ENCODE data around the gene TRIM50.
"Not testable (repeated sequence)": the region's sequence is repeated elsewhere in the genome, so short reads cannot be mapped to it uniquely, and the experiment has no call there.

DNA sequence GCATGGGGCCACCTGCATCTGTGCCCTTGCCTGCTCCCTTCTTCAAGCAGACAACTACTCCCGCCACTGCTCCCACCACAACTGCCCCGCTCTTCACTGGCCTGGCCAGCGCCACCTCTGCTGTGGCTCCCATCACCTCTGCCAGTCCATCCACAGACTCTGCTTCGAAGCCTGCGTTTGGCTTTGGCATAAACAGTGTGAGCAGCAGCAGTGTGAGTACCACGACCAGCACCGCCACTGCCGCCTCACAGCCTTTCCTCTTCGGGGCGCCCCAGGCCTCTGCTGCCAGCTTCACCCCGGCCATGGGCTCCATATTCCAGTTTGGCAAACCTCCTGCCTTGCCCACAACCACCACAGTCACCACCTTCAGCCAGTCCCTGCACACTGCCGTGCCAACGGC lies 30.6 kb downstream of the TRIM50 start:
- TF ChIP-seq, protein P1, sequence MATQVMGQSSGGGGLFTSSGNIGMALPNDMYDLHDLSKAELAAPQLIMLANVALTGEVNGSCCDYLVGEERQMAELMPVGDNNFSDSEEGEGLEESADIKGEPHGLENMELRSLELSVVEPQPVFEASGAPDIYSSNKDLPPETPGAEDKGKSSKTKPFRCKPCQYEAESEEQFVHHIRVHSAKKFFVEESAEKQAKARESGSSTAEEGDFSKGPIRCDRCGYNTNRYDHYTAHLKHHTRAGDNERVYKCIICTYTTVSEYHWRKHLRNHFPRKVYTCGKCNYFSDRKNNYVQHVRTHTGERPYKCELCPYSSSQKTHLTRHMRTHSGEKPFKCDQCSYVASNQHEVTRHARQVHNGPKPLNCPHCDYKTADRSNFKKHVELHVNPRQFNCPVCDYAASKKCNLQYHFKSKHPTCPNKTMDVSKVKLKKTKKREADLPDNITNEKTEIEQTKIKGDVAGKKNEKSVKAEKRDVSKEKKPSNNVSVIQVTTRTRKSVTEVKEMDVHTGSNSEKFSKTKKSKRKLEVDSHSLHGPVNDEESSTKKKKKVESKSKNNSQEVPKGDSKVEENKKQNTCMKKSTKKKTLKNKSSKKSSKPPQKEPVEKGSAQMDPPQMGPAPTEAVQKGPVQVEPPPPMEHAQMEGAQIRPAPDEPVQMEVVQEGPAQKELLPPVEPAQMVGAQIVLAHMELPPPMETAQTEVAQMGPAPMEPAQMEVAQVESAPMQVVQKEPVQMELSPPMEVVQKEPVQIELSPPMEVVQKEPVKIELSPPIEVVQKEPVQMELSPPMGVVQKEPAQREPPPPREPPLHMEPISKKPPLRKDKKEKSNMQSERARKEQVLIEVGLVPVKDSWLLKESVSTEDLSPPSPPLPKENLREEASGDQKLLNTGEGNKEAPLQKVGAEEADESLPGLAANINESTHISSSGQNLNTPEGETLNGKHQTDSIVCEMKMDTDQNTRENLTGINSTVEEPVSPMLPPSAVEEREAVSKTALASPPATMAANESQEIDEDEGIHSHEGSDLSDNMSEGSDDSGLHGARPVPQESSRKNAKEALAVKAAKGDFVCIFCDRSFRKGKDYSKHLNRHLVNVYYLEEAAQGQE (IDR thresholded peaks at IDR 0.05; ENCODE audit: insufficient read depth in 1 of 2, low read depth in 2 of 2, low read length in 1 of 2) = not testable (repeated sequence)
- TF ChIP-seq, protein P2, sequence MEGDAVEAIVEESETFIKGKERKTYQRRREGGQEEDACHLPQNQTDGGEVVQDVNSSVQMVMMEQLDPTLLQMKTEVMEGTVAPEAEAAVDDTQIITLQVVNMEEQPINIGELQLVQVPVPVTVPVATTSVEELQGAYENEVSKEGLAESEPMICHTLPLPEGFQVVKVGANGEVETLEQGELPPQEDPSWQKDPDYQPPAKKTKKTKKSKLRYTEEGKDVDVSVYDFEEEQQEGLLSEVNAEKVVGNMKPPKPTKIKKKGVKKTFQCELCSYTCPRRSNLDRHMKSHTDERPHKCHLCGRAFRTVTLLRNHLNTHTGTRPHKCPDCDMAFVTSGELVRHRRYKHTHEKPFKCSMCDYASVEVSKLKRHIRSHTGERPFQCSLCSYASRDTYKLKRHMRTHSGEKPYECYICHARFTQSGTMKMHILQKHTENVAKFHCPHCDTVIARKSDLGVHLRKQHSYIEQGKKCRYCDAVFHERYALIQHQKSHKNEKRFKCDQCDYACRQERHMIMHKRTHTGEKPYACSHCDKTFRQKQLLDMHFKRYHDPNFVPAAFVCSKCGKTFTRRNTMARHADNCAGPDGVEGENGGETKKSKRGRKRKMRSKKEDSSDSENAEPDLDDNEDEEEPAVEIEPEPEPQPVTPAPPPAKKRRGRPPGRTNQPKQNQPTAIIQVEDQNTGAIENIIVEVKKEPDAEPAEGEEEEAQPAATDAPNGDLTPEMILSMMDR (IDR thresholded peaks at IDR 0.05) = not testable (repeated sequence)
- TF ChIP-seq POLR2AphosphoS5 (IDR thresholded peaks at IDR 0.05; ENCODE audit: low read depth, low read length); SIN3A (IDR thresholded peaks at IDR 0.05; ENCODE audit: borderline replicate concordance, insufficient read depth, low read depth, low read length); TCF7L2 (IDR thresholded peaks at IDR 0.05; ENCODE audit: low read depth, low read length): not testable (repeated sequence)
